Kasumi-1 (cell line): Measurements from ENCODE around the gene MAN2A2.

ENCODE experiments used
- DNase-seq, 2 experiments: peaks; one replicate each; lab custom pipeline; 2025; lab: John Stamatoyannopoulos, UW

The MAN2A2 gene

GRCh38 chr15:90942354-90943120, 39.4 kb downstream of the MAN2A2 start:
- DNase-seq: no peak

DNA sequence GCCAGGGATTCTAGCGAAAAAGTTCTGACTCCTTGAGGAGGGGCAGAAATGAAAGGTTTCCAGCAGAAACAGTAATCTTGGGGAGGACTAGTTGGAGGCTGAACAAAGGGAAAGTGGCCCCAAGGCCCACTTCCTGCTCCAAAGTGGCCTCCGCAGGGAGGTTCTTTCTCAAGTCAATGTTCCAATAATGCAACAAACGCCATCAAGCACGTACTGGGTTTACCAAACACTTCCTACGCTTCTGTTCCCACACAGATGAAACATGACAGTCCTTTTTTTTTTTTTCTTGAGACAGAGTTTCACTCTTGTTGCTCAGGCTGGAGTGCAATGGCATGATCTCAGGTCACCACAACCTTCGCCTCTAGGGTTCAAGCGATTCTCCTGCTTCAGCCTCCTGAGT, 42.0 kb downstream of the MAN2A2 start:
- no peak for DNase-seq

DNA sequence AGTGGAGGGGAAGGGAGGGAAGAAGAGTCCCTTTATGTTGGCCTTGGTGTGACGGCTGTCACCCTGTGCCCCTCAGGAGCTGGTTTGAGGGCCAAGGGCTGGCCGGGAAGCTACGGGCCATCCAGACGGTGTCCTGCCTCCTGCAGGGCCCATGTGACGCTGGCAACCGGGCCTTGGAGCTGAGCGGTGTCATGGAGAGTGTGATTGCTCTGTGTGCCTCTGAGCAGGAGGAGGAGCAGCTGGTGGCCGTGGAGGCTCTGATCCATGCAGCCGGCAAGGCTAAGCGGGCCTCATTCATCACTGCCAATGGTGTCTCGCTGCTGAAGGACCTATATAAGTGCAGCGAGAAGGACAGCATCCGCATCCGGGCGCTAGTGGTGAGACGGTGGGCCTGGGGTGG, 43.4 kb downstream of the MAN2A2 start:
- DNase-seq: no peak

- DNase-seq: no peak
Observed at GRCh38 chr15:90946941-90947576, 44.0 kb downstream of the MAN2A2 start.

DNA sequence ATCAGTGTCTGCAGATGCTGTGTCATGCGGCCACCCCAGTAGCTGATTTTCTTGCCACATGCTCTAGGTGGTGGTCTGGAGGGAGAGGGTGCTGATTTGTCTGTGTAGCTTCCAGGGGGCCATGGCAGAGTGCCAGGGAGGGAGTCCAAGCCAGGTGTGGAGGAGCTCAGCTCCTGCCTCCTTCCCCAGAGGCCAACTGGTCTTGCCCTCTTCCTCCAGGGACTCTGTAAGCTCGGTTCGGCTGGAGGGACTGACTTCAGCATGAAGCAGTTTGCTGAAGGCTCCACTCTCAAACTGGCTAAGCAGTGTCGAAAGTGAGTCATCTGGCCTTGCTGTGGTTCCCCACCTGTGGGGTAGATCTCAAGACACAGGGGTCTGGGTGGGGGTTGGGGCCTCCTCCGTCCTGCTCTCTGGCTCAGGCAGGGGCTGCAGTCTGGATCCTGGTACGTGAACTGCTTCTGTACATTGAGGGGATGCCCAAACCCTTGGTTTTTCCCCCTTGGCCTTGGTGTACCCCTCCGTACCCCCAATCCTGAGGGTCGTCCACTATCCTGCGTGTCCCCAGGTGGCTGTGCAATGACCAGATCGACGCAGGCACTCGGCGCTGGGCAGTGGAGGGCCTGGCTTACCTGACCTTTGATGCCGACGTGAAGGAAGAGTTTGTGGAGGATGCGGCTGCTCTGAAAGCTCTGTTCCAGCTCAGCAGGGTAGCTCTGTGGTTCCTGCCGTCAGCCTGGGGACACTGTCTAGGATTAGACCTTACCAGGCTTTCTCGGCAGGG, 44.7 kb downstream of the MAN2A2 start:
- no peak for DNase-seq

GRCh38 chr15:90948506-90948905, 45.4 kb downstream of the MAN2A2 start:
- DNase-seq: no peak

DNA sequence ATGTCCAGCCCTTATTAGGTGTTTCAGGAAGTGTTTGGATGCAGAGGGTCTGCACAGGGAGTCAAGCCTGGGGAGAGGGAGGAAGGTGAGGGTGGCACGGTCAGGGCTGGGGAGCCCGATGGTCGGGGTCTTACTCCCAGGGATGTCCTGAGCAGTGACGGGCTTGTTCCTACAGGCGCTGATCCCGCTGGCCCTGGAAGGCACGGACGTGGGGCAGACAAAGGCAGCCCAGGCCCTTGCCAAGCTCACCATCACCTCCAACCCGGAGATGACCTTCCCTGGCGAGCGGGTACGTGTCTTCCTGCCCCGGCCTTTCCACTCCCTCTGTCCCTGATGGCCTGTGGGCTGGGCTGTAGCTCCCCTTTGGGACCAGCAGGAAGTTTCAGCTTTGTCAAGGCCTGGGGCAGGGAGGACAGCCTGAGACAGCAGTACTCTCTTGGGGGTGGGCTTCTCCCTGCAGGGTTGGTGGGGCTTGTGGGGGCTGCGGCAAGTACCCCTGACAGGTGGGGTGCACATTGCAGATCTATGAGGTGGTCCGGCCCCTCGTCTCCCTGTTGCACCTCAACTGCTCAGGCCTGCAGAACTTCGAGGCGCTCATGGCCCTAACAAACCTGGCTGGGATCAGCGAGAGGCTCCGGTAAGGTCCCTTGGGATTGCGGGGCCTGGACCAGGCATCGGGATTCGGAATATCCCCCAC, 47.0 kb downstream of the MAN2A2 start:
- DNase-seq: no peak

DNA sequence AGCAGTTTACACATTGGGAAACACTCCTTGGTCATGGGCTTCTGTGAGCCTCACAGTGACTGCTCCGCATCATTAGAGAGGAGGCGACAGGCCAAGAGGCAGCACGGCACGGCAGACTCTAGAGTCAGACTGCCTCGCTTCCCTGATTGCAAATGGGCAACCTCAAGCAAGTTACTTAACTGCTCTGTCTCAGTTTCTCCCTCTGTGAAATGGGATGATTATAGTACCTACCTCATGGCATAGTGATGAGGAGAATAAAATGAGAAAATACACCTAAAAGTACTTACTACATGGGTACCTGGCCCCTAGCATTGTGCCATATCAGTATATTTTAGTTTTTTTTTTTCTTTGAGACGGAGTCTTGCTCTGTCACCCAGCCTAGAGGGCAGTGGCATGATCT, 47.6 kb downstream of the MAN2A2 start:
- DNase-seq: no peak

DNA sequence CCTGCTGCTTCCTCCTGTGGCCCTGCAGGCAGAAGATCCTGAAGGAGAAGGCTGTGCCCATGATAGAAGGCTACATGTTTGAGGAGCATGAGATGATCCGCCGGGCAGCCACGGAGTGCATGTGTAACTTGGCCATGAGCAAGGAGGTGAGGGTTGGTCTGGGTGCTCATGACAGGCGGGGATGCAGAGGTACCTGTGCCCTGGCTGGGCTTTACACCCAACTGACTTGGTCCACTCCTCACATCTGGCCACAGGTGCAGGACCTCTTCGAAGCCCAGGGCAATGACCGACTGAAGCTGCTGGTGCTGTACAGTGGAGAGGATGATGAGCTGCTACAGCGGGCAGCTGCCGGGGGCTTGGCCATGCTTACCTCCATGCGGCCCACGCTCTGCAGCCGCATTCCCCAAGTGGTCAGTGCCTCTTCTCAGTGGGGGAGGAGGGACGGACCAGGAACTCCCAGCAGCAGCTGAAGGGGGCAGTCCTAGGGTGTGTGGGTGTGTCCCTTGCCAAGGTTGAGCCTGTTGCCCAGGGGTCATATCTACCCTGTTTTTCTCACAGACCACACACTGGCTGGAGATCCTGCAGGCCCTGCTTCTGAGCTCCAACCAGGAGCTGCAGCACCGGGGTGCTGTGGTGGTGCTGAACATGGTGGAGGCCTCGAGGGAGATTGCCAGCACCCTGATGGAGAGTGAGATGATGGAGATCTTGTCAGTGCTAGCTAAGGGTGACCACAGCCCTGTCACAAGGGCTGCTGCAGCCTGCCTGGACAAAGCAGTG, 50.0 kb downstream of the MAN2A2 start:
- DNase-seq: no peak

DNA sequence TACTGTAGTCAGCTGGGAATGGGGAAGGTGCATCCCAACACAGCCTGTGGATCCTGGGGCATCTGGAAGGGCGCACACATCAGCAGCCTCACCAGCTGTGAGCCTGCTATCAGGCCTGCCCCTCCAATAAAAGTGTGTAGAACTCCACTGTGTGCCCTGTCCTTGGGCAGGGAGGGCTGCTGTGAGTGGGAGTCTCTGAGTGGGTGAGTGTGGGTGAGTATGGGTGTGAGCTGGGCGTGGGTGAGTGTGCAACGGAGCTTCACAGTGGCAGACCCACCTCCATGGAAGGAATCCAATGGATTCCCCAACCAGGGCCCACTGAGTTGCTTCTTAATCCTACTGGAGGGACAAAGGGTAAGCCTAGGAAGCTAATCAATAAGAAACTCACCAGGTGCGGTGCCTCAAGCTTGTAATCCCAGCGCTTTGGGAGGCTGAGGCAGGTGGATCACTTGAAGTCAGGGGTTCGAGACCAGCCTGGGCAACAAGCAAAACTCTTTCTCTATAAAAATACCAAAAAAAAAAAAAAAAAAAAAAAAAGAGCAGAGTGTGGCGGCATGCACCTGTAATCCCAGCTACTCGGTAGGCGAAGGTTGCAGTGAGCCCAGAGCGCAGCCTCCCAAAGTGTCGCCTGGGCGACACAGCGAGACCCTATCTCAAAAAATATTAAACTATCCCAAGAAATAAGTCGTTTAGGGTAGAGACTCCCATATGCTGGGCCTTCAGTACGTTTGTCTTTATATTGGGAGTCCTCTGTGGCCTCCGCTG, 51.0 kb downstream of the MAN2A2 start:
- DNase-seq: no peak

GRCh38 chr15:90954712-90955623, 51.9 kb downstream of the MAN2A2 start, which contains the start of gene RCCD1:
TSS of gene RCCD1 (plus strand) at chr15:90954884. CDS start at chr15:90956735, 1,851 bp downstream.
- peak; percentile 95 to 96 for DNase-seq

DNA sequence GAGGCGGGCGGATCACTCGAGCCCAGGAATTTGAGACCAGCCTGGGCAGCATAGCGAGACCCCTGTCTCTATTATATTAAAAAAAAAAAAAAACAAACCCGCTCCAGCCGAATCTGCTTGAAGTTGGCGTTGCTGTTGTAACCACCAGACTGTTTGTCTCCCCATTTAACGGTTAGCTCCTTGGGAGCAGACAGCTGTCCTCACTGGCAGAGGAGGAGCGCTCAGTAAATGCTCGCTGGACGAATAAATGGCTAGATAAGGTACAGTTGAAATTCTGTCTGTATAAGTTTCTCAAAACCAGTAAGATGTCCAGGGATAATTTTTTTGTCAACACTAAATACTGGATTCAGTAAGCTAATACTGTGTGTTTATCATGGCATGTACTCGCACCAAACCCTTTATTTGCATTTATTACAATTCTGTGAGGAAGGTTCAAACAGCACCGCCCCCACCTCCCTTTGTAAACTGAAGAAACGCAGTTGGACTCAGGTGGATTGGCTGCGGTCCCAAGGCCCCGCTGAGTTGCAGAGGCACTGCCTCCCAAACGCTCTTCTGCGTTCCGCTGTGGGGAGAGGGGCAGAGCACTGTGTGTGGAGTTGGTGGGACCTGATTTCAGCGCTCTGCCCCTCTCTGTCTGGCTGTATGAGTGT, 52.6 kb downstream of the MAN2A2 start:
- no peak for DNase-seq

- DNase-seq: no peak
Observed at GRCh38 chr15:90956274-90957030, 53.4 kb downstream of the MAN2A2 start.

DNA sequence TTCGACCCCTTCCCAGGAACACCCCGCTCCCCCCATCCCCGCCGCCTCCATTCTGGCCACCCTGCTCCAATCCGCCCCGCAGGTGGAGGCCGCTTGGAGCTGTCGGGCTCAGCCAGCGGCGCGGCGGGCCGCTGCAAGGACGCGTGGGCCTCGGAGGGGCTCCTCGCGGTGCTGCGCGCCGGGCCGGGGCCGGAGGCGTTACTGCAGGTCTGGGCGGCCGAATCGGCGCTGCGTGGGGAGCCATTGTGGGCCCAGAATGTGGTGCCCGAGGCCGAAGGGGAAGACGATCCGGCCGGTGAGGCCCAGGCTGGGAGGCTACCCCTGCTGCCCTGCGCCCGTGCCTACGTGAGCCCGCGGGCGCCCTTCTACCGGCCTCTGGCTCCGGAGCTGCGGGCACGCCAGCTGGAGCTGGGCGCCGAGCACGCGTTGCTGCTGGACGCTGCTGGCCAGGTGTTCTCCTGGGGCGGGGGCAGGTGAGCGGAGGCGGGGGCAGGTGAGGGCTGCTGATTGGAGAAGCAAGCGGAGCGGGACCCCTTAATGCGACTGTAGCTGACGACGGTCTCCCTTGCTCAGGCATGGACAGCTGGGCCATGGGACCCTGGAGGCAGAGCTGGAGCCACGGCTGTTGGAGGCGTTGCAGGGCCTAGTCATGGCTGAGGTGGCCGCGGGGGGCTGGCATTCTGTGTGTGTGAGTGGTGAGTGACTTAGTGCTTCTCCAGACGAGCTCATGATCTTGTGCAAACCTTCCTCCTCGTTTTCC, 54.1 kb downstream of the MAN2A2 start:
- no peak for DNase-seq

DNA sequence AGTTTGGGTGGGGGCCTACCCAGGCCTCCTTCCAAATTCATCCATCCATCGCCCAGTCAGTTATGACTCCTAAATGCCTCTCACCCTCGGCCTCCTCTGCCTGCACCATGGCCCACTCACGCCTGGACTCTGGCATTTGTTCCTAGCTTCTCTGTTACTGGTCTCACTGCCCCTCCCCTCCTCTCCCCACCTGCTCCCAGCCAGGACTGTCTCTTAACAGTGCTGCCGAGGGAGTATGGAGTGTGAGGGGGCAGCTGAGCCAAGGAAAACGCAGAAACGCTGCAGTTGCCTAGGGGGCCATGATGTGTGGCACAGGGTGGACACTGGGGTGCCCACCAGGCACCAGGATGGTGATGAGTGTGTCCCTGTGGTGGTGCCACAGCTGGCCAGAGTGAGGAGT, 54.7 kb downstream of the MAN2A2 start:
- DNase-seq: no peak

- DNase-seq: no peak
Observed at GRCh38 chr15:90959028-90959595, 56.0 kb downstream of the MAN2A2 start.

GRCh38 chr15:90959894-90960293, 56.8 kb downstream of the MAN2A2 start:
- no peak for DNase-seq
